Esophagus squamous epithelium (tissue), 5 donors: Measurements from ENCODE around the gene VPS4A. TPM values are rescaled to one million over a fixed set of nuclear protein-coding genes. Genes with fewer than 3 reads are reported as not detected.

ENCODE experiments used
- DNase-seq: peaks from one replicate; lab custom pipeline; 2025; lab: John Stamatoyannopoulos, UW
- H3K27ac ChIP-seq, 4 donors: fragments of 200-600 bp; sonication (generic); one replicate each; pipeline ENCODE4 v1.5.1; 2016 to 2019; ENCODE audit warnings: mild to moderate bottlenecking in 1 of 4
- H3K27me3 ChIP-seq, 4 donors: fragments of 200-600 bp; sonication (generic); 1 replicate in 3 of 4; 2 replicates in 1 of 4; pipeline versions ENCODE4 v1.5.1 to v1.6.0; 2017 to 2021; ENCODE audit warnings: antibody characterized with exemption in 1 of 4
- H3K36me3 ChIP-seq, 3 donors: fragments of 200-600 bp; sonication (generic); one replicate each; pipeline ENCODE4 v1.5.1; 2016 to 2019
- H3K4me1 ChIP-seq, 3 donors: fragments of 200-600 bp; sonication (generic); one replicate each; pipeline ENCODE4 v1.5.1; 2017 to 2019
- H3K4me3 ChIP-seq, 4 donors: fragments of 200-600 bp; sonication (generic); 1 replicate in 3 of 4; 2 replicates in 1 of 4; pipeline ENCODE4 v1.5.1; 2016 to 2019; ENCODE audit warnings: mild to moderate bottlenecking in 2 of 4, moderate library complexity in 1 of 4
- H3K9me3 ChIP-seq, 3 donors: fragments of 200-600 bp; sonication (generic); one replicate each; pipeline ENCODE4 v1.5.1; 2016 to 2019
- POLR2A ChIP-seq, 4 donors: fragments of 450-650 bp; IDR thresholded peaks; one replicate each; pipeline ENCODE4 v1.6.1; 2017; ENCODE audit warnings: antibody characterized with exemption in 4 of 4, mild to moderate bottlenecking in 4 of 4, moderate library complexity in 3 of 4
- WGBS, 2 donors: methylation state at CpG; one replicate each; pipeline ENCODE4 v1.1.5; 2018; 5-methylcytosine and 5-hydroxymethylcytosine counted together
- intact Hi-C: fragments of 100-400 bp; cut with DNase I; formaldehyde crosslinking; loops from one replicate; pipeline ENCODE4 v1.15.0; 2022
- total RNA-seq, 4 donors: library from RNA; depleted of rRNA; stranded (reverse); fragments of >200 nt; gene quantifications; one replicate each; pipeline ENCODE4 v1.1.0, GENCODE V29; 2016
- TF ChIP-seq, protein P1 (sequence below), 6 experiments: fragments of 450-650 bp in 4 of 6; fragments of 200-600 bp in 2 of 6; sonication (generic) in 2 of 6; IDR thresholded peaks; one replicate each; pipeline ENCODE4 v1.5.1; 2016 to 2019; ENCODE audit warnings: antibody characterized with exemption in 6 of 6, mild to moderate bottlenecking in 4 of 6, moderate library complexity in 4 of 6
- donor health status: DM: yes; HTN: yes; CAD: no.

Gene VPS4A
- total RNA-seq, 4 donors from 2014 or later: 21.5 to 38.9 (median 24.9) TPM

DNA sequence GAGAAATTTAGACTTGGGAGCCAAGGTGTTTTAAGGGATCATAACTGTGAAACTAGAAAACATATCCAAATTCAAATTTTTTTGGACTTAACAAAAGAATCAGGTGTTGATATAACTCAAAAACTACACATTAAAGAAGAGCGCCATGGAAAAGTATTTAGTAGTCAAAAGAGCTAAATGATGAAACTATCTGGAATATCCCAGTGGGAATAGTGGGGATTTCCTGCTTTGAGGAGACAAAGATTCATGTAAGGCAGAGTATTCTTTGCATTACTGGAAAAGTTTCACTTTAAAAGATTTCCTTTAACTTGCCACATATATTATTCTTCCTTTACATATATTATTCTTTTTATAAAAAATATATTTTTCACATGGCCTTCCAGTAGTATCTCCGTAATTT is 40.3 kb upstream of the VPS4A start:
- DNase-seq: no peak
- no peak overlapping the region for H3K4me3 ChIP-seq
- no peaks in the 10 kb centered on the region for H3K9me3 ChIP-seq
- H3K36me3 ChIP-seq: peaks cover 0 to 62% (median 7%) of the 10 kb centered on the region in 3 donors
- WGBS, 2 donors: 78 to 91% methylated on average over 2 of the region's 2 CpGs
- intact Hi-C loops: no loop called here
- TF ChIP-seq POLR2A (IDR thresholded peaks at IDR 0.05): no peak
- TF ChIP-seq, protein P1, sequence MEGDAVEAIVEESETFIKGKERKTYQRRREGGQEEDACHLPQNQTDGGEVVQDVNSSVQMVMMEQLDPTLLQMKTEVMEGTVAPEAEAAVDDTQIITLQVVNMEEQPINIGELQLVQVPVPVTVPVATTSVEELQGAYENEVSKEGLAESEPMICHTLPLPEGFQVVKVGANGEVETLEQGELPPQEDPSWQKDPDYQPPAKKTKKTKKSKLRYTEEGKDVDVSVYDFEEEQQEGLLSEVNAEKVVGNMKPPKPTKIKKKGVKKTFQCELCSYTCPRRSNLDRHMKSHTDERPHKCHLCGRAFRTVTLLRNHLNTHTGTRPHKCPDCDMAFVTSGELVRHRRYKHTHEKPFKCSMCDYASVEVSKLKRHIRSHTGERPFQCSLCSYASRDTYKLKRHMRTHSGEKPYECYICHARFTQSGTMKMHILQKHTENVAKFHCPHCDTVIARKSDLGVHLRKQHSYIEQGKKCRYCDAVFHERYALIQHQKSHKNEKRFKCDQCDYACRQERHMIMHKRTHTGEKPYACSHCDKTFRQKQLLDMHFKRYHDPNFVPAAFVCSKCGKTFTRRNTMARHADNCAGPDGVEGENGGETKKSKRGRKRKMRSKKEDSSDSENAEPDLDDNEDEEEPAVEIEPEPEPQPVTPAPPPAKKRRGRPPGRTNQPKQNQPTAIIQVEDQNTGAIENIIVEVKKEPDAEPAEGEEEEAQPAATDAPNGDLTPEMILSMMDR (IDR thresholded peaks at IDR 0.05): no peak
- H3K4me1 ChIP-seq: peaks cover 0 to 17% (median 13%) of the 10 kb centered on the region in 3 donors
- no peaks in the 10 kb centered on the region for H3K27me3 ChIP-seq
- no peak overlapping the region for H3K27ac ChIP-seq

DNA sequence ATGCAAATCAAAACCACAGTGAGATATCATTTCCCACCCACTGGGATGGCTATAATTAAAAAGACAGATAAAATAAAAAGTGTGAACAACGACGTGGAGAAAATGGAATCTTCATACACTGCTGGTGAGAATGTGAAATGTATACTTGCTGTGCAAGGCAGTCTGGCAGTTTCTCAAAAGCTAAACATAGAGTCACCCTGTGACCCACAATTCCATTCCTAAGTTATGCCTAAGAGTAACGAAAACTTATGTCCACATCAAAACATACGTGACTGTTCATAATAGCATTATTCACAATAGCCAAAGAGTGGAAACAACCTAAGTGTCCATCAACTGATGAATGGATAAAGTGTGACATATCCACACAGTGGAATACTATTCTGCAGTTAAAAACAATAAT is 38.1 kb upstream of the VPS4A start:
- 59 to 69% methylated on average over 4 of the region's 4 CpGs for WGBS, 2 donors
- TF ChIP-seq POLR2A (IDR thresholded peaks at IDR 0.05): no peak
- TF ChIP-seq, protein P1 (IDR thresholded peaks at IDR 0.05): no peak
- Histone ChIP-seq H3K36me3 (peaks cover 0 to 59% (median 7%) of the 10 kb centered on the region in 3 donors), H3K9me3 (no peaks in the 10 kb centered on the region), H3K27me3 (no peaks in the 10 kb centered on the region), H3K27ac (no peak overlapping the region), H3K4me3 (no peak overlapping the region), H3K4me1 (peaks cover 10 to 36% (median 19%) of the 10 kb centered on the region in 3 donors)
- intact Hi-C loops: no loop called here
- no peak for DNase-seq

DNA sequence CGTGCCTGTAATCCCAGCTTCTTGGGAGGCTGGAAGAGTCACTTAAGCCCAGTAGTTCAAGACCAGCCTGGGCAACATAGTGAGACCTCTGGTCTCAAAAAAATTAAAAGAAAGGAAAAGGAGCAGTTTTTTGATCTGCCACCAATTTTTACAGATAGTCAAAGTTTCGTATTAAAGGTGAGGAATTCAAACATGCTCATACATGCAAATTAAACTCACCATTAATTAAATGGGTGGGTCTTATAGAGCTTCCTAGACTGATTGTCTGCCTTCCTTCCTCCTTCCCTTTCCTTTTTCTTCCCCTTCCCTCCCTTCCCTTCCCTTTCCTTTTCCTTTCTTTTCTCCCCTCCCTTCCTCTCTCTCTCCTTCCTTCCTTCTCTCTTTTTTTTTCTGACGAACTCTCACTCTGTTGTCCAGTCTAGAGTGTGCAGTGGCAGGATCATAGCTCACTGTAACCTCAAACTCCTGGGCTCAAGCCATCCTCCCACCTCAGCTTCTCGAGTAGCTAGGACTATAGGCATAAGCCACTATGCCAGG is 36.4 kb upstream of the VPS4A start:
- Histone ChIP-seq H3K27me3 (no peaks in the 10 kb centered on the region), H3K27ac (peak overlapping the region in 2 of 4 donors; percentile 63 to 73), H3K4me1 (peaks cover 10 to 38% (median 19%) of the 10 kb centered on the region in 3 donors), H3K36me3 (peaks cover 0 to 46% (median 7%) of the 10 kb centered on the region in 3 donors), H3K4me3 (no peak overlapping the region), H3K9me3 (no peaks in the 10 kb centered on the region)
- WGBS, 2 donors: 62 to 63% methylated on average over 4 of the region's 4 CpGs
- TF ChIP-seq POLR2A (IDR thresholded peaks at IDR 0.05): no peak
- TF ChIP-seq, protein P1 (IDR thresholded peaks at IDR 0.05): no peak
- intact Hi-C loops: no loop called here
- DNase-seq: no peak

DNA sequence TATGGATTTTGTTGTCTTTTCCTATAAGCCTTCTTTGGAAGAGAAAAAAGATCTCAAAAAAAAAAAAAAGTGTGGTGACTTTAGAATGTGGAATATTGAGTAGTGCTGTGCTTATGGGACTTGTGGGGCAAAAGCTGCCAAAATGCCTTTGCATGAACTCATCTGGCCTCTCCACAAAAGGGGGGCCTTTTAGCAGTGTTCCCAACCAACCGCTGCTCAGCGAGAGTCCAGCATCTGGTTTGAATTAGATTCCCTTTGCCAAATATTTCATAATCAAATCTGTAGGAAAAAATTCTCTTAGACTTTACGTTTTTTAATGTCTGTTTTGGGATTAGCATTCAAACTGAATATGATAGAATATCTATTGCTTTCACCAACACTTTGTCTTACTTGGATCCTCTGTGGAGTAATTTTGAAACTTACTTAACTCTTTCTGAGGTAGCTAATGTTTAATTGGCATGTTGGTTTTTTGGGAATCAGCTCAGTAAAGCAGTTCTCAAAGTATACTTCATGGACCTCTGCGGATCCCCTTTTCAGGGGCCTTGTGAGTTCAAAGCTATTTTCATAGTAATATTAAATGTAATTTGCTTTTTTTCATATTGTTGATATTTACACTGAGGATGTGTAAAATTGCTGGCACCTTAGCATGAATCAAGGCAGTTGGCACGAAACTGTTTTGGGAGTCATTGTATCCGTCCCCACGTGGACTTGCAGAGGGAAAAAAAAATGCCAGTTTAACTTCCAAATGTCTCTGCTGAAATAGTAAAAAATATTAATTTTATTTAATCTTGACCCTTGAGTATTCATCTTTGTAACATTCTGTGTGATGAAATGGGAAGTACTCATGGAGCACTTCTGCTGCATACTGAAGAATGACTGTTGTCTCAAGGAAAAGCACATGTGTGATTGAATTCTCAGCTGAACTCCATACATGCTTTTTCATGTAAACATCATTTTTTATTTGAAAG is 34.7 kb upstream of the VPS4A start:
- Histone ChIP-seq H3K4me1 (peaks cover 10 to 38% (median 19%) of the 10 kb centered on the region in 3 donors), H3K9me3 (no peaks in the 10 kb centered on the region), H3K36me3 (peaks cover 0 to 29% (median 0%) of the 10 kb centered on the region in 3 donors), H3K27me3 (no peaks in the 10 kb centered on the region), H3K27ac (peak overlapping the region in 2 of 4 donors; percentile 53 to 73), H3K4me3 (peak overlapping the region in 1 of 4 donors; percentile 23)
- no peak for TF ChIP-seq POLR2A (IDR thresholded peaks at IDR 0.05)
- TF ChIP-seq, protein P1 (IDR thresholded peaks at IDR 0.05): no peak
- intact Hi-C loops: no loop called here
- WGBS, 2 donors: 39 to 49% methylated on average over 7 of the region's 7 CpGs
- no peak for DNase-seq

DNA sequence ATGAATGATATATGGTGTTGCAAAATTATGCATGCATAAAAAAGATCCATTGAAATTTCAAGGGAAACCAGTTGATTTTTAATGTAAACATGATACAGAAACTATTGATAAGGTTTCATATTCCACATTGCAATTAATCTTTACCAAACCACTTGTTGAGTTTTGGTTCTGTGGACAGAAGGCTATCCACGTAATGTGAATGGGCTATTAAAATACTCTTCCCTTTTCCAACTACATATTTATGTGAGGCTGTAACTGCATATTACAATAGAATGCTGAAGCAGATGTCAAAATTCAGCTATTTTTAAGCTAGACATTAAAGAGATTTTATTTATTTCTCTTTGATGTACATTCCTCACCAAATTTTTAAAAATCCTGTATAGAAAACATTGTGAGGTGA is 33.7 kb upstream of the VPS4A start:
- 75 to 79% methylated on average over 1 of the region's 1 CpG for WGBS, 2 donors
- H3K36me3 ChIP-seq: peaks cover 0 to 19% (median 0%) of the 10 kb centered on the region in 3 donors
- TF ChIP-seq POLR2A (IDR thresholded peaks at IDR 0.05): no peak
- TF ChIP-seq, protein P1 (IDR thresholded peaks at IDR 0.05): no peak
- peak overlapping the region in 2 of 4 donors; percentile 53 to 73 for H3K27ac ChIP-seq
- intact Hi-C loops: no loop called here
- peaks cover 10 to 38% (median 19%) of the 10 kb centered on the region in 3 donors for H3K4me1 ChIP-seq
- DNase-seq: no peak
- H3K9me3 ChIP-seq: no peaks in the 10 kb centered on the region
- no peak overlapping the region for H3K4me3 ChIP-seq
- no peaks in the 10 kb centered on the region for H3K27me3 ChIP-seq
